Umbilical cord (tissue), 2 donors: ENCODE results near the gene PAX7. TPM values are rescaled to one million over a fixed set of nuclear protein-coding genes. Genes with fewer than 3 reads are reported as not detected.

Experiments used
- DNase-seq: peaks from one replicate; pipeline ENCODE4 v3.0.0-alpha.2; 2015; ENCODE audit warnings: low spot score
- total RNA-seq: library from RNA; depleted of rRNA; stranded (reverse); fragments of >200 nt; gene quantifications from one replicate; pipeline ENCODE4 v1.2.3, GENCODE V29; 2014; ENCODE audit warnings: low replicate concordance; ENCODE audit not compliant: insufficient read depth

The PAX7 gene
- total RNA-seq, 1 donor from 2014 or later: 1.4 TPM

- no peak for DNase-seq
Observed at GRCh38 chr1:18618546-18619466, 11.8 kb upstream of the PAX7 start.

GRCh38 chr1:18619467-18619835 lies 11.2 kb upstream of the PAX7 start:
- DNase-seq: no peak

GRCh38 chr1:18628511-18628910 lies 2.1 kb upstream of the PAX7 start:
- no peak for DNase-seq

GRCh38 chr1:18629659-18630510 lies 761 bp upstream of the PAX7 start:
- no peak for DNase-seq

- no peak for DNase-seq
Observed at GRCh38 chr1:18631496-18632217, 1.0 kb downstream of the PAX7 start.

- no peak for DNase-seq
Observed at GRCh38 chr1:18632218-18632588, 1.6 kb downstream of the PAX7 start.

- no peak for DNase-seq
Observed at GRCh38 chr1:18632783-18633421, 2.3 kb downstream of the PAX7 start.

- no peak for DNase-seq
Observed at GRCh38 chr1:18633422-18634155, 2.9 kb downstream of the PAX7 start.

GRCh38 chr1:18634276-18634675 lies 3.6 kb downstream of the PAX7 start:
- DNase-seq: no peak

- DNase-seq: no peak
Observed at GRCh38 chr1:18635070-18635577, 4.5 kb downstream of the PAX7 start.

GRCh38 chr1:18635891-18636595 lies 5.4 kb downstream of the PAX7 start:
- DNase-seq: no peak

- no peak for DNase-seq
Observed at GRCh38 chr1:18636596-18637508, 6.2 kb downstream of the PAX7 start.

- DNase-seq: no peak
Observed at GRCh38 chr1:18637511-18637960, 6.9 kb downstream of the PAX7 start.

GRCh38 chr1:18637962-18638834 lies 7.6 kb downstream of the PAX7 start:
- DNase-seq: no peak

- no peak for DNase-seq
Observed at GRCh38 chr1:18638835-18639364, 8.3 kb downstream of the PAX7 start.

- DNase-seq: no peak
Observed at GRCh38 chr1:18639368-18640055, 8.9 kb downstream of the PAX7 start.
